Epithelial cell of prostate (primary cell): ENCODE measurements around the gene SMKR1.
"Not testable (repeated sequence)": the region's sequence is repeated elsewhere in the genome, so short reads cannot be mapped to it uniquely, and the experiment has no call there.

Experiments used
- DNase-seq: peaks from one replicate; pipeline ENCODE4 v3.0.0-alpha.2; 2011; ENCODE audit warnings: low read depth, low spot score
- H3K27ac ChIP-seq: fragments of 450-650 bp; 2 replicates; pipeline ENCODE4 v1.5.1; 2017; ENCODE audit warnings: mild to moderate bottlenecking

The SMKR1 gene

GRCh38 chr7:129522088-129522970, 20.0 kb downstream of the SMKR1 start:
- H3K27ac ChIP-seq: no peak overlapping the region
- no peak for DNase-seq

- no peak overlapping the region for H3K27ac ChIP-seq
- DNase-seq: no peak
Measured at GRCh38 chr7:129522971-129523340, 20.6 kb downstream of the SMKR1 start.

DNA sequence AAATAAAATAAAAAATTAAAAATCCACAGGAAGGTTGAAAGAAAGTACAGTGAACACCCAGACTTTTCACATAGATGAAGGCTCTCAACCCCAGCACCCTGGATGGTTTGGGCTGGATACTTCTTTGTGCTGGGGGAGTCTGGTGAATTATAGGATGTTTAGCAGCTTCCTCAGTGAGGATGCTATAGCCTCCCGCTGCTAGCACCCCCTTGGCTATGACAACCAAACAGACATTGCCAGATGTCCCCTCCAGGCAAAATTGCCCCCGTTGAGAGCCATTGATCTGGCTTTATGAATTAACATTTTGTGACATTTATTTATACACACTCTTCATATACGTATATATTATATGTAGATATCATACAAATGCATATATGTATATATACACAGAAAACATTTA, 21.6 kb downstream of the SMKR1 start:
- no peak overlapping the region for H3K27ac ChIP-seq
- no peak for DNase-seq

DNA sequence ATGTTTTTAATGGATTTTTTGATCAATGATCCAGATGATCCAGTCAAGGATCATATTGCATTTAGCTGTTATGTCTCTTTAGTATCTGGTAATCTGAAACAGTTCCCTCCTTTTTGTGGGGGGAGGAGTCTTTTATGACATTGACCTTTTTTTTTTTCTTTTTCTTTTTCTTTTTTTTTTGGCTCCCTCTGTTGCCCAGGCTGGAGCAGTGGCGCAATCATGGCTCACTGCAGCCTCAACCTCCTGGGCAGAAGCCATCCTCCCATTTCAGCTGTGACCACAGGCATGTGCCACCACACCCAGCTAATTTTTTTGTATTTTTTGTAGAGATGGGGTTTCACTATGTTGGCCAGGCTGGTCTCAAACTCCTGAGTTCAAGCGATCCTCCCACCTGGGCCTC, 22.1 kb downstream of the SMKR1 start:
- DNase-seq, H3K27ac ChIP-seq: not testable (repeated sequence)

GRCh38 chr7:129525225-129525862, 23.0 kb downstream of the SMKR1 start:
- no peak overlapping the region for H3K27ac ChIP-seq
- DNase-seq: no peak

- no peak for DNase-seq
- no peak overlapping the region for H3K27ac ChIP-seq
Measured at GRCh38 chr7:129529643-129530042, 27.3 kb downstream of the SMKR1 start.

DNA sequence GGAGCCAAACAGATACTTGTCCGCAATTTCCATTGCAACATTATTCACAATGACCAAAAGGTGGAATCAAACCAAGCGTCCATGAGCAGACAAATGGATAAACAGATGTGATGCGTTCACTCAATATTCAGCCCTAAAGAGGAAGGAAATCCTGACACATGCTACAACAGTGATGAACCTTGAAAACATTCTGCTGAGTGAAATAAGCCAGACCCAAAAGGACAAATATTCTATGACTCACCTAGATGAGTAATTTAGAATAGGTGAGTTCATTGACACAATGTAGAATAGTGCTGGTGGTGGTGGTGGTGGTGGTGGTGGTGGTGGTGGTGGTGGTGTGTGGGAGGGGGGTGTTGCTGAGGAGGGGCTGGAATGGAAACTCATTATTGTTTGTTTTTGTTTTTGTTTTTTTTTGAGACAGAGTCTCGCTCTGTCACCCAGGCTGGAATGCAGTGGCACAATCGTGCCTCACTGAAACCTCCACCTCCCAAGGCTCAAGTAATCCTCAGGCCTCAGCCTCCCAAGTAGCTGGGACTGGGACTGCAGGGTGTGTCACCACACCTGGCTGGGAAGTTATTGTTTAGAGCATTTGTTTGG, 28.6 kb downstream of the SMKR1 start:
- peak; percentile 64 for DNase-seq

GRCh38 chr7:129531721-129532120, 29.4 kb downstream of the SMKR1 start:
- H3K27ac ChIP-seq: peak overlapping the region; percentile 82
- no peak for DNase-seq

More for the DNA sequence above, 28.6 kb downstream of the SMKR1 start:
- peak overlapping the region; percentile 82 for H3K27ac ChIP-seq

GRCh38 chr7:129532375-129532774, 30.0 kb downstream of the SMKR1 start:
- DNase-seq: no peak
- no peak overlapping the region for H3K27ac ChIP-seq

GRCh38 chr7:129534558-129535274, 32.4 kb downstream of the SMKR1 start:
- H3K27ac ChIP-seq, DNase-seq: not testable (repeated sequence)

- DNase-seq: no peak
- H3K27ac ChIP-seq: no peak overlapping the region
Measured at GRCh38 chr7:129535896-129536295, 33.6 kb downstream of the SMKR1 start.

- DNase-seq: no peak
- H3K27ac ChIP-seq: no peak overlapping the region
Measured at GRCh38 chr7:129536323-129536722, 34.0 kb downstream of the SMKR1 start.

- DNase-seq: no peak
- H3K27ac ChIP-seq: no peak overlapping the region
Measured at GRCh38 chr7:129538790-129539189, 36.5 kb downstream of the SMKR1 start.

DNA sequence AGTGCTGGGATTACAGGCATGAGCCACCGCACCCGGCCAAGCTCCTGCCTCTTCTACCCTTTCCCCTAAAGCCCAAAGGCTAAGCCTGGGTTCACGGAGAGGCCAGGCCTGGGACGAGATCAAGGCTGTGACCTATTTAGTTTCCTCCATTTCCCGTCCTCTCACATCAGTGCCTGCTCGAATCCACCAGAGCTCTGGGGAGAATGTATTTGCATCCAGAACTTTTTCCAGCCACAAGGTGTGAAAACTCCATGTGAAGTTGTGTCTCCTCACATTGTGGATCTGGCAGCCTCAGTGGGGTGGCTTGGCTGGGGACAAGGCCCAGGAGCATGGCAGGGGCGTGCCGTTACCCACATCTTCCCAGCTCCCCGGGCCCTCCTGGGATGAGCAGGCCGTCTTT, 38.0 kb downstream of the SMKR1 start:
- no peak for DNase-seq
- no peak overlapping the region for H3K27ac ChIP-seq

DNA sequence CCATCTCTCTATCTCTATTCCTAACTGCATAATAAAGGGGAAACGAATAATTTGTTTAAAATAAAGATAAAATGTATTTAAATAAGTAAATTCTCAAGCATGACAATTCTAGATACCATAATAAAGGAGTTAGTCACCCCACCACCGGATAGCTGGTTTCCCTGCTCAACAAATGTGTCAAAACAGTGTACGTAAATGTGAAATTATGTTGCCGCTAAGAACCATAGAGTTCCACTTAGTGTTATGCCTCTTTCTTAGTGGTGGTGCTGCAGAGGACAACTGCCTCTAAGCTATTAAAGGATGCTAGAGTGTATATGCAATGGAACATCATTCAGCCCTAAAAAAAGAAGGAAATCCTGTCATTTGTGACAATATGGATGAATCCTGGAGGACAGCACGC, 42.4 kb downstream of the SMKR1 start:
- H3K27ac ChIP-seq: no peak overlapping the region
- no peak for DNase-seq

GRCh38 chr7:129550693-129551360, 48.5 kb downstream of the SMKR1 start:
- no peak for DNase-seq

DNA sequence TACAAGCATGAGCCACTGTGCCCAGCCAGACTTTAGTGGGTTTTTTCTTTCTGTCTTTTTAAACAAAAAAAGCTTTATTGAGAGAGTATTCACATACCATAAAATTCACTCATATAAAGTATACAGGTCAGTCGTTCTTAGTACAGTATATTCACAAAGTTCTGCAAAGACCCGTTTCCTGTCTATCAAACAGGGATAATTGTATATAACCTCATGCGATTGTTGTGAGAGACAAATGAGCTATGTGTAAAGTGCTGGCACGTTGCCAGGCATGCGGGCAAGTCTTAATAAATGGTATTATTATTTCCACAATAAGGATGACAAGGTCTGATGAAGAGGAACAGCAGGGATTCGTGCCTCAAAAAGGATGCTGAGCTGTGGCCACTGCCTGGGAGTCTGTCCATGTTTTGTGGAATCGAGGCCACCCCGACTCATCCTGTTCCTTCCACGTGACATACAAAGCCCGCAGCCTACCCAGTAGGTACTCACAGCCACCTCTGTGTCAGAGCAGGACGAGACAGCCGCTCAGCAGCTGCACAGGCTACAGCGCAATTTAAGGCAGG, 51.6 kb downstream of the SMKR1 start:
- H3K27ac ChIP-seq: no peak overlapping the region
- no peak for DNase-seq

More at GRCh38 chr7:129550693-129551360, 48.5 kb downstream of the SMKR1 start:
- no peak overlapping the region for H3K27ac ChIP-seq

DNA sequence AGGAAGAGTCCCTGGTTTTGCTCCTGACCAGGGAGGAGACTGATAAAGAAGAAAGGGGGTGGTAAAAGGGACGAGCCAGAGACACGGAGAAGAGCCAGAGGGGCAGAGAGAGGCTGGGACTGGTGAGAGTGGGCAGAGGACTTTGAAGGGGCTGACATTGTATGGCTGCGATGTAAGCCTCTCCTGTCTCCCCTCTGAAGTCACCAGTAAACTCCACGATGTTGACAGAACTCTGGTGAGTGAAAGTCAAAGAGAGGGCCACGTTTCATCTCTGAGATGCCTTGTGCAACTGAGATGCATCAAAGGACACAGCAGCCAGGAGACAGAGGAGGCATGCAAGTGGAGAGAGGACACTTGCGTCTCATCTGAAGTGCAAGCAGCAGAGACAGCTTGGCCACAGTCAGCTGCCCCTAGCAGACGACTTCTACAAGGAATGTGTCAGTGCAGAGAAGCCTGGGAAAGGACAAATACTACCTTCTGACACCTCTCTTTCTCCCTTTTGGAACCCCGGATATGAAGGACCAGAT, 54.3 kb downstream of the SMKR1 start:
- DNase-seq: no peak
- H3K27ac ChIP-seq: no peak overlapping the region

DNA sequence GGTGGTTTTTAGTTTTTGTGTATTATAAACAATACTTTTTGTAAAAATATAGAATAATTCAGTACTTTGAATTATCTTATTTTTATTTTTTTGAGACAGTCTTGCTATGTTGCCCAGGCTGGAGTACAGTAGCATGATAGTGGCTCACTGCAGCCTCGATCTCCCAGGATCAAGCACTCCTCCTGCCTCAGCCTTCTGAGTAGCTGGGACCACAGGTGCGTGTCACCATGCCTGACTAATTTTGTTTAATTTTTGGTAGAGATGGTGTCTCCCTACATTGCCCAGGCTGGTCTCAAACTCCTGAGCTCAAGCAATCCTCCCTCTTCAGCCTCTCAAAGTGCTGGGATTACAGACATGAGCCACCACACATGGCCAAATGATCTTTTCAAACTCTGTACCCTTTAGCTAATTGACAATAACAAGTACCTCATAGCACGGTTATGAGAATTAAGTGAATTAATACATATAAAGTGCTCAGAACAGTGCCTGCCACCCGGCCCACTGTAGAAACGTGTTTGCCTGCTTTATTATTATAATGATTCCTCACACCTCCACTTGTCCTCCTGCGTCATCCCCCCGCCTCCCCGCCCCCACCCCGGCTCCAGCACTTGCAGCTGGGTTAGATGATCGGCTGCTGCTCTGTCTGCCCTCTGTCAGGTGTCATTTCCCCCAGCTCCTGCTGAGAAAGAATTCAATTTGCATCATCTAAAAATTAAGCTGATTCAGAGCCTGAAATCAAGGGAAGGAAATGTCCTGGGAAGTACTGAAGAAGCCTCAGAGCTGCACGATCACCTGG, 55.6 kb downstream of the SMKR1 start:
- DNase-seq: no peak
- no peak overlapping the region for H3K27ac ChIP-seq
